SK-N-SH treated with all-trans-retinoic acid at 6 μM for 48 hours (cell line): ENCODE data around the gene TMIE.

ENCODE experiments used
- ATAC-seq: fragments of 200-7000 bp; cut with Tn5 transposase; 3 replicates; pipeline ENCODE4 v1.9.1; 2020; ENCODE audit warnings: mild to moderate bottlenecking, moderate library complexity
- ARNTL ChIP-seq: fragments of 450-650 bp; formaldehyde crosslinking; IDR thresholded peaks from 2 replicates; pipeline ENCODE4 v1.5.0; 2020; ENCODE audit warnings: low read depth, mild to moderate bottlenecking, moderate library complexity, borderline replicate concordance
- BACH2 ChIP-seq: fragments of 250-450 bp; sonication (Bioruptor Pico); IDR thresholded peaks from 2 replicates; pipeline ENCODE4 v1.9.0; 2021; ENCODE audit warnings: mild to moderate bottlenecking, borderline replicate concordance
- CSDC2 ChIP-seq: fragments of 250-450 bp; sonication (Bioruptor Pico); IDR thresholded peaks from 2 replicates; pipeline ENCODE4 v1.5.0; 2020; ENCODE audit warnings: mild to moderate bottlenecking, moderate library complexity
- GLIS3 ChIP-seq: fragments of 250-450 bp; sonication (Bioruptor Pico); IDR thresholded peaks from 2 replicates; pipeline ENCODE4 v1.5.0; 2020; ENCODE audit warnings: mild to moderate bottlenecking, moderate library complexity
- ISL1 ChIP-seq: fragments of 250-450 bp; sonication (Bioruptor Pico); IDR thresholded peaks from 2 replicates; pipeline ENCODE4 v2.1.2; 2022; ENCODE audit warnings: mild to moderate bottlenecking, moderate library complexity
- OSR1 ChIP-seq: fragments of 250-450 bp; sonication (Bioruptor Pico); IDR thresholded peaks from 2 replicates; pipeline ENCODE4 v1.8.0; 2022; ENCODE audit warnings: moderate library complexity, mild to moderate bottlenecking, inconsistent platforms
- PATZ1 ChIP-seq: fragments of 250-450 bp; sonication (Bioruptor Pico); IDR thresholded peaks from 2 replicates; pipeline ENCODE4 v1.8.0; 2020; ENCODE audit warnings: mild to moderate bottlenecking, moderate library complexity, borderline replicate concordance
- POU6F1 ChIP-seq: fragments of 250-450 bp; sonication (Bioruptor Pico); IDR thresholded peaks from 2 replicates; pipeline ENCODE4 v1.8.0; 2021; ENCODE audit warnings: low read depth, mild to moderate bottlenecking, moderate library complexity, borderline replicate concordance
- PPARA ChIP-seq: fragments of 250-450 bp; sonication (Bioruptor Pico); IDR thresholded peaks from 2 replicates; pipeline ENCODE4 v1.5.0; 2020; ENCODE audit warnings: mild to moderate bottlenecking, borderline replicate concordance
- RARB ChIP-seq: fragments of 250-450 bp; sonication (Bioruptor Pico); IDR thresholded peaks from 2 replicates; pipeline ENCODE4 v1.8.0; 2021; ENCODE audit warnings: mild to moderate bottlenecking, moderate library complexity
- SNAI2 ChIP-seq: fragments of 250-450 bp; sonication (Bioruptor Pico); IDR thresholded peaks from 2 replicates; pipeline ENCODE4 v1.5.0; 2020; ENCODE audit warnings: mild to moderate bottlenecking, moderate library complexity
- TCF4 ChIP-seq: fragments of 250-450 bp; sonication (Bioruptor Pico); IDR thresholded peaks from 2 replicates; pipeline ENCODE4 v1.8.0; 2021; ENCODE audit warnings: mild to moderate bottlenecking, moderate library complexity, borderline replicate concordance
- TOX ChIP-seq: fragments of 250-450 bp; sonication (Bioruptor Pico); IDR thresholded peaks from 2 replicates; pipeline ENCODE4 v1.8.0; 2021; ENCODE audit warnings: mild to moderate bottlenecking, moderate library complexity, borderline replicate concordance
- ZC3H10 ChIP-seq: fragments of 250-450 bp; sonication (Bioruptor Pico); IDR thresholded peaks from 2 replicates; pipeline ENCODE4 v1.5.1; 2021; ENCODE audit warnings: mild to moderate bottlenecking, moderate library complexity
- ZFP3 ChIP-seq: fragments of 250-450 bp; sonication (Bioruptor Pico); IDR thresholded peaks from 2 replicates; pipeline ENCODE4 v1.5.0; 2020; ENCODE audit warnings: mild to moderate bottlenecking, moderate library complexity
- ZFP30 ChIP-seq: fragments of 450-650 bp; formaldehyde crosslinking; IDR thresholded peaks from 2 replicates; pipeline ENCODE4 v1.5.0; 2022; ENCODE audit warnings: mild to moderate bottlenecking, moderate library complexity
- ZNF565 ChIP-seq: fragments of 450-650 bp; formaldehyde crosslinking; conservative IDR thresholded peaks from 2 replicates; pipeline ENCODE4 v1.5.0; 2020; ENCODE audit warnings: low read depth, mild to moderate bottlenecking, moderate library complexity
- ZNF70 ChIP-seq: fragments of 450-650 bp; formaldehyde crosslinking; IDR thresholded peaks from 2 replicates; pipeline ENCODE4 v1.5.0; 2020; ENCODE audit warnings: mild to moderate bottlenecking, moderate library complexity
- ZNF8 ChIP-seq: fragments of 450-650 bp; formaldehyde crosslinking; IDR thresholded peaks from 2 replicates; pipeline ENCODE4 v1.5.0; 2020; ENCODE audit warnings: mild to moderate bottlenecking, moderate library complexity
- TF ChIP-seq, protein P1 (sequence below): fragments of 250-450 bp; sonication (Bioruptor Pico); IDR thresholded peaks from 2 replicates; pipeline ENCODE4 v1.5.1; 2020; ENCODE audit warnings: low read depth, mild to moderate bottlenecking, moderate library complexity
- TF ChIP-seq, protein P2 (sequence below): fragments of 250-450 bp; sonication (Bioruptor Pico); IDR thresholded peaks from 2 replicates; pipeline ENCODE4 v1.5.0; 2020; ENCODE audit warnings: mild to moderate bottlenecking, moderate library complexity

Gene TMIE

DNA sequence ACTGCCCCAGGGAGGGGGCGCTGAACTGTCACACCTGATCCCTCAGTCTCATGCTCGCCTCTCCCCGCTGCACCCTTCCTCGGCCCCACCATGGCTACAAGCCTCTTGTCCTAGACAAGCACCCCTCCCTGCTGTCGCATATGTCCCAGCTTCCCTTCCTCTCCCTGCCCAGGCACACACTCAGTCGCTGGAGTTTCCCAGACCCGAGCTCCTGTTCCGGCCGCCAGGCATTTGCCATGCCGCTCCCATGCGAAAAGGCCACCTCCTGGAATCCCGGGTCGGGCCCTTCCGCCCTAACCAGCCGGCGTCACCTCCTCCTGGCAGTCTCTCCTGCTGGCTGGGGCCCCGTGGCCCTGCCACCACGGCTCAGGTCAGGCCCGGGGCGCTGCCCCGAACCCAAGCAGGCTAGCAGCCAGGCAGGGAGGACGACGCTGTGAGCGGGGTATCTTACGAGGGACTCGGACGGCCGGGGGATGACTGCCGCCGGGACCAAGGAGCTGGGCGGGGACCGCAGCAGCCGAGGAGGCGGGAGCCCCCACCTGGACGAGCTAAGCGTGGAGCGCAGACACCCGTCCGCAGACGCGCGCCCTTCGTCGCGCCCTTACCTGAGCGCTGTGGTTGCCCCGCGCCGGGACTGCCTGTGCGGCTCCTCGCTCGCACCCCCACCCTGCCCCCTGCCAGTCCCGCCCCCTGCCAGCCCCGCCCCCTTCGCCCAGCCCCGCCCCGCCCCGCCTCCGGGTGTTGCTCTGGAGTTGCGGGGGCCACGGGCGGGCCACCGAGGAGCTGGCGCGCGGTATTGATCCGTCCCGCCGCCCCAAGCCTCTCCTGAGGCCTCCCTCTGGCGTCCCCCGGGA is 7.9 kb upstream of the TMIE start, which contains the start of gene ALS2CL:
Gene ALS2CL, minus strand, starts transcription at position 642 of the 854 bp plus-strand sequence. CDS start 4,239 bp downstream, outside the sequence.
- TF ChIP-seq ZNF70 (CRISPR knock-in tag) = peak; percentile 91
- no peak for TF ChIP-seq POU6F1
- no peak for TF ChIP-seq CSDC2 (CRISPR knock-in tag)
- TF ChIP-seq ZFP3 = 0 out of 2 replicates have a peak, but pooled peaks have one; percentile 11
- peak; percentile 67 for ATAC-seq

- no peak for TF ChIP-seq ZFP30 (CRISPR knock-in tag)
- no peak for TF ChIP-seq POU6F1
- TF ChIP-seq ZC3H10 (CRISPR knock-in tag) = no peak
- TF ChIP-seq ZFP3 = no peak
- TF ChIP-seq ZNF70 (CRISPR knock-in tag) = no peak
- no peak for TF ChIP-seq PPARA (CRISPR knock-in tag)
- TF ChIP-seq PATZ1 (CRISPR knock-in tag) = no peak
- no peak for TF ChIP-seq OSR1 (CRISPR knock-in tag)
- TF ChIP-seq ARNTL (CRISPR knock-in tag) = no peak
- ATAC-seq = no peak
Measured at GRCh38 chr3:46693892-46694226, 7.3 kb upstream of the TMIE start.

DNA sequence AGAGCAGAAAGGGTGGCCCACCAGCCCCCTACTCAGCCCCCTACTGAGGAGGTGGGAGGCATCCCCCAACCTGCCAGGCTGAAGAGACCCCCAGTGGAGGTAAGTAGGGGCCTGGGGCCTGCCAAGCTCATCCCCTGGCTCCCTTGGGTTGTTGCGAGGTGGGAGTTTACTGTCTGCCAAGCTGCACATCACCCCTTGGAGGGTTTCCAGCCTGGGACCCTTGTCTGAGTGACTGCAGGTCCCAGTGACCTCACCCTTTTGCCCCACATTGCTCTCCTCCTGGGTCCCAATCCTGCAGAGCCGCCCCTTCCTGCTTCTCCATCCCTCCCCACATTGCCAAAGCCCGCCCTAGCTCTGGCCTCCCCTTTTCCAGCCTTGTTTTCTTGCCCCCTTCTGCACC is 6.7 kb upstream of the TMIE start:
- no peak for ATAC-seq
- TF ChIP-seq OSR1 (CRISPR knock-in tag) = no peak
- no peak for TF ChIP-seq PATZ1 (CRISPR knock-in tag)
- TF ChIP-seq SNAI2 (CRISPR knock-in tag) = no peak
- TF ChIP-seq ARNTL (CRISPR knock-in tag) = no peak
- no peak for TF ChIP-seq ZFP3
- no peak for TF ChIP-seq ZC3H10 (CRISPR knock-in tag)
- no peak for TF ChIP-seq ISL1 (CRISPR knock-in tag)
- no peak for TF ChIP-seq BACH2 (CRISPR knock-in tag)
- no peak for TF ChIP-seq POU6F1
- TF ChIP-seq TOX (CRISPR knock-in tag) = no peak
- no peak for TF ChIP-seq ZNF565 (CRISPR knock-in tag)
- no peak for TF ChIP-seq PPARA (CRISPR knock-in tag)
- TF ChIP-seq, protein P1, sequence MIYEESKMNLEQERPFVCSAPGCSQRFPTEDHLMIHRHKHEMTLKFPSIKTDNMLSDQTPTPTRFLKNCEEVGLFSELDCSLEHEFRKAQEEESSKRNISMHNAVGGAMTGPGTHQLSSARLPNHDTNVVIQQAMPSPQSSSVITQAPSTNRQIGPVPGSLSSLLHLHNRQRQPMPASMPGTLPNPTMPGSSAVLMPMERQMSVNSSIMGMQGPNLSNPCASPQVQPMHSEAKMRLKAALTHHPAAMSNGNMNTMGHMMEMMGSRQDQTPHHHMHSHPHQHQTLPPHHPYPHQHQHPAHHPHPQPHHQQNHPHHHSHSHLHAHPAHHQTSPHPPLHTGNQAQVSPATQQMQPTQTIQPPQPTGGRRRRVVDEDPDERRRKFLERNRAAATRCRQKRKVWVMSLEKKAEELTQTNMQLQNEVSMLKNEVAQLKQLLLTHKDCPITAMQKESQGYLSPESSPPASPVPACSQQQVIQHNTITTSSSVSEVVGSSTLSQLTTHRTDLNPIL (CRISPR knock-in tag) = no peak
- TF ChIP-seq ZNF8 (CRISPR knock-in tag) = no peak
- TF ChIP-seq CSDC2 (CRISPR knock-in tag) = no peak
- TF ChIP-seq RARB = no peak
- no peak for TF ChIP-seq TCF4
- no peak for TF ChIP-seq GLIS3 (CRISPR knock-in tag)
- no peak for TF ChIP-seq ZNF70 (CRISPR knock-in tag)
- TF ChIP-seq, protein P2, sequence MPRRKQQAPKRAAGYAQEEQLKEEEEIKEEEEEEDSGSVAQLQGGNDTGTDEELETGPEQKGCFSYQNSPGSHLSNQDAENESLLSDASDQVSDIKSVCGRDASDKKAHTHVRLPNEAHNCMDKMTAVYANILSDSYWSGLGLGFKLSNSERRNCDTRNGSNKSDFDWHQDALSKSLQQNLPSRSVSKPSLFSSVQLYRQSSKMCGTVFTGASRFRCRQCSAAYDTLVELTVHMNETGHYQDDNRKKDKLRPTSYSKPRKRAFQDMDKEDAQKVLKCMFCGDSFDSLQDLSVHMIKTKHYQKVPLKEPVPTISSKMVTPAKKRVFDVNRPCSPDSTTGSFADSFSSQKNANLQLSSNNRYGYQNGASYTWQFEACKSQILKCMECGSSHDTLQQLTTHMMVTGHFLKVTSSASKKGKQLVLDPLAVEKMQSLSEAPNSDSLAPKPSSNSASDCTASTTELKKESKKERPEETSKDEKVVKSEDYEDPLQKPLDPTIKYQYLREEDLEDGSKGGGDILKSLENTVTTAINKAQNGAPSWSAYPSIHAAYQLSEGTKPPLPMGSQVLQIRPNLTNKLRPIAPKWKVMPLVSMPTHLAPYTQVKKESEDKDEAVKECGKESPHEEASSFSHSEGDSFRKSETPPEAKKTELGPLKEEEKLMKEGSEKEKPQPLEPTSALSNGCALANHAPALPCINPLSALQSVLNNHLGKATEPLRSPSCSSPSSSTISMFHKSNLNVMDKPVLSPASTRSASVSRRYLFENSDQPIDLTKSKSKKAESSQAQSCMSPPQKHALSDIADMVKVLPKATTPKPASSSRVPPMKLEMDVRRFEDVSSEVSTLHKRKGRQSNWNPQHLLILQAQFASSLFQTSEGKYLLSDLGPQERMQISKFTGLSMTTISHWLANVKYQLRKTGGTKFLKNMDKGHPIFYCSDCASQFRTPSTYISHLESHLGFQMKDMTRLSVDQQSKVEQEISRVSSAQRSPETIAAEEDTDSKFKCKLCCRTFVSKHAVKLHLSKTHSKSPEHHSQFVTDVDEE = no peak
